Activated CD8-positive, alpha-beta memory T cell treated with anti-CD3 and anti-CD28 coated beads, Interleukin-2, amount 50 U/mL, for 1 hour (primary cell): Measurements from ENCODE around the gene SPATA2L.

ENCODE experiments used
- DNase-seq: peaks from one replicate; pipeline ENCODE4 v3.0.0-alpha.2; 2020; ENCODE audit errors: extremely low read depth

SPATA2L gene

GRCh38 chr16:89701425-89702406, at the start of gene SPATA2L:
Gene SPATA2L (minus strand): TSS chr16:89701705. CDS start chr16:89701232, 473 bp downstream.
- DNase-seq, result peak; percentile 91

- no peak for DNase-seq
Observed at GRCh38 chr16:89749637-89750036, 48.1 kb upstream of the SPATA2L start.

GRCh38 chr16:89748921-89749320, 47.4 kb upstream of the SPATA2L start:
- no peak for DNase-seq

GRCh38 chr16:89748076-89748475, 46.6 kb upstream of the SPATA2L start:
- no peak for DNase-seq

- no peak for DNase-seq
Observed at GRCh38 chr16:89746043-89746442, 44.5 kb upstream of the SPATA2L start.

GRCh38 chr16:89744813-89745212, 43.3 kb upstream of the SPATA2L start:
- DNase-seq, result no peak

- no peak for DNase-seq
Observed at GRCh38 chr16:89742948-89743347, 41.4 kb upstream of the SPATA2L start.

- DNase-seq, result no peak
Observed at GRCh38 chr16:89741342-89742014, 40.0 kb upstream of the SPATA2L start.

GRCh38 chr16:89739383-89739782, 37.9 kb upstream of the SPATA2L start:
- no peak for DNase-seq

GRCh38 chr16:89738538-89739317, 37.2 kb upstream of the SPATA2L start:
- no peak for DNase-seq

- DNase-seq, result no peak
Observed at GRCh38 chr16:89738072-89738377, 36.5 kb upstream of the SPATA2L start.

- no peak for DNase-seq
Observed at GRCh38 chr16:89737341-89738071, 36.0 kb upstream of the SPATA2L start.

GRCh38 chr16:89736554-89736953, 35.0 kb upstream of the SPATA2L start:
- no peak for DNase-seq

GRCh38 chr16:89733792-89734191, 32.3 kb upstream of the SPATA2L start:
- no peak for DNase-seq

GRCh38 chr16:89733322-89733721, 31.8 kb upstream of the SPATA2L start:
- DNase-seq, result no peak

GRCh38 chr16:89732918-89733242, 31.4 kb upstream of the SPATA2L start:
- no peak for DNase-seq

GRCh38 chr16:89732142-89732917, 30.8 kb upstream of the SPATA2L start:
- DNase-seq, result no peak

GRCh38 chr16:89730610-89731234, 29.2 kb upstream of the SPATA2L start:
- DNase-seq, result no peak

- DNase-seq, result no peak
Observed at GRCh38 chr16:89729863-89730593, 28.5 kb upstream of the SPATA2L start.

- DNase-seq, result no peak
Observed at GRCh38 chr16:89729293-89729692, 27.8 kb upstream of the SPATA2L start.
